SH-SY5Y (cell line): ENCODE results near the gene MRPS2.

Experiments used
- GATA2 ChIP-seq: IDR thresholded peaks from 2 replicates; pipeline ENCODE4 v1.6.1; 2011; ENCODE audit warnings: mild to moderate bottlenecking, low read depth, low read length
- GATA3 ChIP-seq: IDR thresholded peaks from 2 replicates; pipeline ENCODE4 v1.6.1; 2011; ENCODE audit warnings: low read depth, mild to moderate bottlenecking, low read length, moderate library complexity

DNA sequence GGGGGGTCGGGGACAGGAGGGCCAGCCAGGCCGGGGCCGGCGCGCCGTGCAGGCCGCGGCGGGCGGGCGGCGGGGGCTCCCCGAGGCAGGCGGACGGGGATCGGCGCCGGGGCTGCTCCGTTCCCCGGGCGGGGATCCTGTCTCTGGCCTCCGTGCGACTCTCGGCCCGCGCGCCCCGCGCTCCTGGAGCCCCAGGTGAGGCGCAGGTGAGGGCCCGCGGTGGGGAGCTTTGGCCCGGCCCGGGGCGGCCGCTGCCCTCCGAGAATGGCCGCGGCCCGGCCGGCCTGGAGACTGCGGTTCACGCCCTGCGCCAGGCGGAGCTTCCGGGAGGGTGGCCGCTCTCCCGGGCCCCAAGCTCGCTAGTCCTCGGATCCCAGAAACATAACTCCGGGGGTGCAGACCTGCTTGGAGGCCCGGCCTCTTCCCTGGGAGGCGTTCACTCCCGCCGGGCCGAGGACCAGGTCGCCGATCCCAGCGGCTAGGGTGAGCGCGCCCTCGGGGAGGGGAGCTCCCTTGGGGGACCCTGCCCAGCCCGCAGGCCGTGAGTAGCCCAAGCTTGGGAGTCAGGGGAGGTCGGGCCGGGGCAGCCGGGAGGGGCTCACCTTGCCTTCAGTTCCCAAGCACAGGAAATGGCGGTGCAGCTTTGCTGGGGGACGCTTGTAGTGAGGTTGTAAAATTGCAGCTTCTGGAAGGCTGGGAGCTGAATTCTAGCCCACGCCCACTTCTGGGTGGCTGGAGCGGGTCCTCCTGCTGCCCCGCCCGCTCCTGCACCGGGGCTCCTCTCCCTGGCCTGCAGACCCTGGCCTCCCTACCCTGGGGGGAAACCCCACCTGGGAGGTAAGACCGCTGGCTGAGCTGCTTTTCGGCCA, 20.2 kb upstream of the MRPS2 start:
- TF ChIP-seq GATA2 (no peak), GATA3 (no peak)
